Testis (tissue), 3 donors: ENCODE measurements around the gene SLC4A1AP. TPM values are rescaled to one million over a fixed set of nuclear protein-coding genes. Genes with fewer than 3 reads are reported as not detected.

Experiments used
- DNase-seq: peaks from one replicate; pipeline ENCODE4 v3.0.0-alpha.2; 2019
- H3K27ac ChIP-seq, 2 donors: fragments of 200-600 bp; sonication (generic); one replicate each; pipeline ENCODE4 v1.5.1; 2019
- H3K27me3 ChIP-seq: fragments of 200-600 bp; sonication (generic); one replicate; pipeline ENCODE4 v1.5.1; 2019
- H3K36me3 ChIP-seq: fragments of 200-600 bp; sonication (generic); one replicate; pipeline ENCODE4 v1.5.1; 2017; ENCODE audit warnings: low read depth; ENCODE audit errors: missing control alignments
- H3K4me1 ChIP-seq: fragments of 200-600 bp; sonication (generic); one replicate; pipeline ENCODE4 v1.5.1; 2019
- H3K4me3 ChIP-seq, 2 donors: fragments of 200-600 bp; sonication (generic); one replicate each; pipeline ENCODE4 v1.5.1; 2017 to 2019
- H3K9me3 ChIP-seq: fragments of 200-600 bp; sonication (generic); one replicate; pipeline ENCODE4 v1.5.1; 2017
- CTCF ChIP-seq, 3 experiments: fragments of 450-650 bp in 2 of 3; fragments of 200-600 bp in 1 of 3; sonication (generic) in 1 of 3; IDR thresholded peaks; one replicate each; pipeline ENCODE4 v1.5.1; 2016 to 2019; ENCODE audit warnings: antibody characterized with exemption in 3 of 3, mild to moderate bottlenecking in 2 of 3, moderate library complexity in 1 of 3
- POLR2A ChIP-seq: fragments of 450-650 bp; IDR thresholded peaks from one replicate; pipeline ENCODE4 v1.6.1; 2017; ENCODE audit warnings: antibody characterized with exemption, mild to moderate bottlenecking, moderate library complexity
- WGBS, 2 donors: methylation state at CpG; one replicate each; pipeline ENCODE4 v1.1.5; 2018; 5-methylcytosine and 5-hydroxymethylcytosine counted together
- intact Hi-C: fragments of 100-400 bp; cut with DNase I; formaldehyde crosslinking; loops from one replicate; pipeline ENCODE4 v1.15.1; 2023; ENCODE audit warnings: low total_unique reads
- polyA plus RNA-seq: library from polyadenylated mRNA; stranded (reverse); fragments of 350-450 nt; fragmentation: Illumina TruSeq; extraction: RNeasy Lipid Tissue Mini Kit (QIAGEN cat#74804); gene quantifications from one replicate; pipeline ENCODE4 v1.2.3, GENCODE V29; 2014; ENCODE audit warnings: low read depth, low replicate concordance; ENCODE audit not compliant: insufficient read depth
- total RNA-seq, 2 donors: library from RNA; depleted of rRNA; stranded (reverse); fragments of >200 nt; gene quantifications; one replicate each; pipeline ENCODE4 v1.2.3, GENCODE V29; 2016

Gene SLC4A1AP
- total and polyA plus RNA-seq, 3 donors from 2014 or later = 55.3 to 60.5 (median 56.5) TPM

GRCh38 chr2:27709326-27709725 is 45.6 kb downstream of the SLC4A1AP start:
- 49 to 53% methylated on average over 2 of the region's 2 CpGs for WGBS, 2 donors
- Histone ChIP-seq H3K27ac (peak overlapping the region; percentile 93 to 97), H3K4me1 (peaks cover 42% of the 10 kb centered on the region), H3K4me3 (no peak overlapping the region), H3K27me3 (no peaks in the 10 kb centered on the region), H3K36me3 (no peaks in the 10 kb centered on the region), H3K9me3 (no peaks in the 10 kb centered on the region)
- TF ChIP-seq CTCF (IDR thresholded peaks at IDR 0.05) = no peak
- TF ChIP-seq POLR2A = no peak
- DNase-seq = no peak
- intact Hi-C loops = loop anchor here (5.0 kb wide), 1 partner anchor 683 kb away; the partner anchor contains the start of gene FOSL2

- H3K4me3 ChIP-seq = no peak overlapping the region
- no peaks in the 10 kb centered on the region for H3K27me3 ChIP-seq
- H3K4me1 ChIP-seq = peaks cover 49% of the 10 kb centered on the region
- peak overlapping the region; percentile 93 to 97 for H3K27ac ChIP-seq
- H3K36me3 ChIP-seq = no peaks in the 10 kb centered on the region
- H3K9me3 ChIP-seq = no peaks in the 10 kb centered on the region
- intact Hi-C loops = loop anchor here (5.0 kb wide), 1 partner anchor 682 kb away; the partner anchor contains the start of gene FOSL2
- no peak for DNase-seq
- 82 to 84% methylated on average over 7 of the region's 7 CpGs for WGBS, 2 donors
- TF ChIP-seq POLR2A (no peak), CTCF (IDR thresholded peaks at IDR 0.05) (no peak)
These were observed 46.4 kb downstream of the SLC4A1AP start for GRCh38 chr2:27709960-27710575.

- H3K36me3 ChIP-seq = no peaks in the 10 kb centered on the region
- H3K4me3 ChIP-seq = no peak overlapping the region
- no peak for DNase-seq
- H3K9me3 ChIP-seq = no peaks in the 10 kb centered on the region
- intact Hi-C loops = no loop called here
- no peaks in the 10 kb centered on the region for H3K27me3 ChIP-seq
- peaks cover 47% of the 10 kb centered on the region for H3K4me1 ChIP-seq
- H3K27ac ChIP-seq = peak overlapping the region in 1 of 2 donors; percentile 97
- WGBS, 2 donors = 83 to 90% methylated on average over 8 of the region's 8 CpGs
- TF ChIP-seq CTCF (IDR thresholded peaks at IDR 0.05) (no peak), POLR2A (no peak)
These were observed 47.1 kb downstream of the SLC4A1AP start for GRCh38 chr2:27710640-27711430.

GRCh38 chr2:27711804-27712203 is 48.1 kb downstream of the SLC4A1AP start:
- Histone ChIP-seq H3K27ac (peak overlapping the region in 1 of 2 donors; percentile 8), H3K36me3 (no peaks in the 10 kb centered on the region), H3K4me3 (no peak overlapping the region), H3K4me1 (peaks cover 38% of the 10 kb centered on the region), H3K27me3 (no peaks in the 10 kb centered on the region), H3K9me3 (no peaks in the 10 kb centered on the region)
- WGBS, 2 donors = 86 to 95% methylated on average over 5 of the region's 5 CpGs
- intact Hi-C loops = no loop called here
- TF ChIP-seq CTCF (IDR thresholded peaks at IDR 0.05) (no peak), POLR2A (no peak)
- DNase-seq = no peak
